Stimulated activated CD4-positive, alpha-beta T cell treated with anti-CD3 and anti-CD28 coated beads, Interleukin-4, amount 100 ng/mL, for 48 hours (primary cell): ENCODE measurements around the gene SDSL.
A peak's percentile ranks its signal among the peaks of the same experiment; 100 is the strongest.

Source experiments
- DNase-seq, 2 donors: peaks; one replicate each; pipeline ENCODE4 v3.0.0-alpha.2; 2020; ENCODE audit warnings: low read depth in 2 of 2

The SDSL gene

GRCh38 chr12:113420996-113421595, 1.1 kb upstream of the SDSL start:
- DNase-seq: no peak

DNA sequence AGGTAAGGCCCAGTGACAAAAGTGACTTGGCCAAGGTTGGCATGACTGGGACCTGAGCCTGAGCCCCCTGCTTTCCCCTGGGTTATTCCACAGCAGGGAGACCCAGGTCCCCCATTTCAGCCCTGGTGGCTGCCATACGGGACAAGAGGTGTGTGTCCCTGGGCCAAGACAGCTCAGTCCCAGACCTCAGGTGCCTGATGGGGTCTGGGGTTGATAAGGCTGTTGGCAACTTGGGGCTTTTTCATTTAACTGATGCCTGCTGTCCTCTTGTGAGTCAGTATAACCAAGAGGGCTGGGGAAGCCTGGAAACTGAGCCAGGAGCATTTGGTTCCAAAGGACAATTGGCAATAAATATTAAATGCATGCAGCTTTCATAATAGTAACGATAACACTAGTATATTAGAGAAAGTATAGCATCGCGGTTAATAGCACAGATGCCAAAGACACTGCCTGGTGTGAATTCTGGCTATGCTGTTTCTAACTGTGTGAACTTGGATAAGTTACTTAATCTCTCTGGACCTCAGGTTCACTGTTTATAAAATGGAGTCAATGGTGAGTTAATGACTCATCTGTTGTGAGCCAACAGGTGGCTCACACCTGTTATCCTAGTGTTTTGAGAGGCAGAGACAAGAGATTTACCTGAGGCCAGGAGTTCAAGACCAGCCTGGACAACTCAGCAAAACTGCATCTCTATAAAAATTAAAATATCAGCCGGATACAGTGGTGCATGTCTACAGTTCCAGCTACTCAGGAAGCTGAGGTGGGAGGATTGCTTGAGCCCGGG, 898 bp downstream of the SDSL start:
- no peak for DNase-seq

DNA sequence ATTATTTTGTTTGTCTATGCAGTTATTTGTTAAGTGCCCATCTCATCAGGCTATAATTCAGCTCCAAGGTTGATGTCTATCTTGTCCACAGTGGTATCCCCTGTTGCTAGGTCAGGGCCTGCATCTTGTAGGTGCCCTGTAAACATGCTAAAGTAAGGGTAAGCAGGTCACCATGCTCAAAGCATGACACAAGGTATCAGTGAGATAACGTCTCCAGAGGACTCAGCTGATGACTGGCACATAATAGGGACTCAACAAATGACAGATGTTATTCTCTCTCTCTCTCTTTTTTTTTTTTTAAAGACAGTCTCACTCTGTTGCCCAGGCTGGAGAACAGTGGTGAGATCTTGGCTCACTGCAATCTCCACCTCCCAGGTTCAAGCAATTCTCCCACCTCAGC, 2.3 kb downstream of the SDSL start:
- no peak for DNase-seq

GRCh38 chr12:113424915-113425823, 3.0 kb downstream of the SDSL start:
- DNase-seq: peak; percentile 30 to 64

DNA sequence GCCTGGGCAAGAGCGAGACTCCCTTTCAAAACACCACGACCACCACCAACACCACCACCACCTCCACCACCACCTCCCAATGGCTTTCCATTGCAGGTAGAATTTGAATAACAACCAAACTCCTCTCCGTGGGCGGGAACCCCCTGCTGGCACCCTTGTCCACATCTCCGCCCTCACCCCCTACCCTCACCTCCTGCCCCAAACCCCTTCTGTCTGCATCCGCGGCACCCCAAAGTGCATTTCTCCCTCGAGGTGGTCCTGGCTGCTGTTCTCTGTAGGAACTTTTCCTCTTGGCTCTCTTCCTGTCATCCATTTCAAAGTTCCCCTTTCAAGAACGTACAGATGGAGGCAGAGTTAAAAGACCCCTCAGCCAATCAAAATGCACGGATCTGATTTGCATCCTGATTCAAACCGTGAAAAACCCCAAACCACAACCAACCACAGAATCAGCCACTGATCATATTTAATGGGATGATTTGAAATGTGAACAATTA, 3.8 kb downstream of the SDSL start:
- no peak for DNase-seq

- DNase-seq: no peak
Observed at GRCh38 chr12:113427882-113428281, 5.7 kb downstream of the SDSL start.

DNA sequence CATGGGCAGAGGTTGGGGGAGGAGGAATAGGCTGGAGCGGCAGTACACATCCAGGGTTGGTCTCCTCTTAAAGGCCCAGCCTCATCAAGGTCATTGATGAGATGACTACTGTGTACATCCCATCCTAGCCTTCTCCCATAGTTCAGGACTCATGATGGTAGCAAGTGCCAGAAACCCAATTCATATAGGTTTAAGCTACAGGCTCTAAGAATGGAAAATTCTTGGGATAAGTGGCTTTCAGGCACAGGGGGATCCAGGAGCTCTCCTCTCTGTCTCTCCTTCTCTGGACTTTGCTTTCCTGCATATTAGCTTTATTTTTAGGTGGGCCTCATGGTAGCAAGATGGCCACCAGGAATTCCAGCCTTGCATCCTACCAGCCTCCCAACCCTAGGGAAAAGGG, 6.3 kb downstream of the SDSL start:
- no peak for DNase-seq

DNA sequence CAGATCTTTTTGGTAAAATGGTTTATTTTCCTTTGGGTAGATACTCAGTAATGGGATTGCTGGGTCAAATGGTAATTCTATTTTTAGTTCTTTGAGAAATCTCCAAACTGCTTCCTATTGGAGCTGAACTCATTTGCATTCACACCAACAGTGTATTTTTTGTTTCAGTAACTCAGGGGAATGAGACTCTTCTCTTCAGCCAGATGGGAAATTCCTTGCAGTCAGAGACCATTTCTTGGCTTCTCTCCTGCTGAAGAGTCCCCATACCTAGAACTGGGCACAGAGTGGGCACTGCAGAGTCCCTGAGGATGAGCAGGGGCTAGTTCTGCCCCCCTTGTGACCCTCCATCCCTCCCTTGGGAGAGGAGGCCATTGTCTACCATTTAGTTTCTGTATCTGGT, 10.8 kb downstream of the SDSL start:
- DNase-seq: no peak

- DNase-seq: no peak
Observed at GRCh38 chr12:113435367-113435766, 13.2 kb downstream of the SDSL start.

DNA sequence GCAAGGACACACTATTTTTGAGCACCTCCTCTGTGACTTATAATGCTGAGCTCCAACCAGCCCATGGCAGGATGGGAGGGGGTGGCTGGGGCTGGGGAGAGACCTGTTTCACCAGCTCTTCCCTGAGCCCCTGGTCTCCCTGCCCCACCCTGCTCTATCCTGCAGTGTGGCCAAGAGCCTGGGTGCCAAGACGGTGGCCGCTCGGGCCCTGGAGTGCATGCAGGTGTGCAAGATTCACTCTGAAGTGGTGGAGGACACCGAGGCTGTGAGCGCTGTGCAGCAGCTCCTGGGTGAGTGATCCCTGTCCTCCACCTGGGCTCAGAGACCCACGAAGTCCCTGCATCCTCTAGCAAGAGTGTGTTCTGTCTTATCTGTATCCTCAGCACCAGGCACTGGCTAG, 14.4 kb downstream of the SDSL start:
- no peak for DNase-seq

GRCh38 chr12:113436993-113437728, 15.0 kb downstream of the SDSL start:
- no peak for DNase-seq

- no peak for DNase-seq
Observed at GRCh38 chr12:113437729-113438100, 15.5 kb downstream of the SDSL start.

- DNase-seq: no peak
Observed at GRCh38 chr12:113438523-113439300, 16.5 kb downstream of the SDSL start.

GRCh38 chr12:113439301-113439597, 17.1 kb downstream of the SDSL start:
- DNase-seq: no peak

DNA sequence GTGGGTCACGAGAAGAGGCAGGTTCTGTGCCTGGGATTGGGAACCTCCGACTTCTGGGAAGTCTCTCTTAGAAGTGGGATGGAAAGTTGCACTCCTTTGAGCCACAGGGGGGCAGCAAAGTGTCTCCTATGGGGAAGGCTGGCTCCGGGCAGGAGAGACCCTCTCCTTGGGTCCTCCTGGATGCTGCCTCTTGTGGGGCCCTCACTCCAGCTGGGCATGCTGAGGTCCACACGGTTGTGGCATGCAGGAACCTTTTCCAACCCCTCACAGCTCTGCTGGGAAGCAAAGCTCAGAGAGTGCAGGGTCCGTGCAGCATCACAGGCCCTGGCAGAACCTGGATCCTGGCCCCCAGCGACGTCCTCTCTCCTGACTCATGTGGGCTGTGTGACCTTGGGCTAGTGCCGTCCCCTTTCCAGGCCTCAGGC, 17.4 kb downstream of the SDSL start:
- no peak for DNase-seq

DNA sequence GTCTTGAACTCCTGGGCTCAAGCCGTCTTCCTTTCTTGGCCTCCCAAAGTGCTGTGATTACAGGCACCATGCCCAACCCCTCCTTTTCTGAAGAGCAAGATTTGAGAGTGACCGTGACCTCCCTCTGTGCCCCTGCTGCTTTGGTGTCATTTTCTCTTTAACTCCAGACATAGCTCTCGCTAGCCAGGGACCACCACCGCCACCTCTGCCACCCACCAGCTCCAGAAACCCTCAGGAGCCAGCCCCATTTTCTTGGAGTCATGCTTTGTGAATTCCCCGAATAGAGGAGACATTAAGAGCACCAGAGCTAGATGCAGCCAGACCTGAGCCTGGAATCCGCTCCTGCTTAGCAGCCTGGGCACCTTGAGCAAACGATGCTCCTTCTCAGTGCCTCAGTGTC, 18.2 kb downstream of the SDSL start:
- DNase-seq: no peak

GRCh38 chr12:113440947-113441782, 19.0 kb downstream of the SDSL start:
- no peak for DNase-seq

- no peak for DNase-seq
Observed at GRCh38 chr12:113443030-113443539, 20.9 kb downstream of the SDSL start.

DNA sequence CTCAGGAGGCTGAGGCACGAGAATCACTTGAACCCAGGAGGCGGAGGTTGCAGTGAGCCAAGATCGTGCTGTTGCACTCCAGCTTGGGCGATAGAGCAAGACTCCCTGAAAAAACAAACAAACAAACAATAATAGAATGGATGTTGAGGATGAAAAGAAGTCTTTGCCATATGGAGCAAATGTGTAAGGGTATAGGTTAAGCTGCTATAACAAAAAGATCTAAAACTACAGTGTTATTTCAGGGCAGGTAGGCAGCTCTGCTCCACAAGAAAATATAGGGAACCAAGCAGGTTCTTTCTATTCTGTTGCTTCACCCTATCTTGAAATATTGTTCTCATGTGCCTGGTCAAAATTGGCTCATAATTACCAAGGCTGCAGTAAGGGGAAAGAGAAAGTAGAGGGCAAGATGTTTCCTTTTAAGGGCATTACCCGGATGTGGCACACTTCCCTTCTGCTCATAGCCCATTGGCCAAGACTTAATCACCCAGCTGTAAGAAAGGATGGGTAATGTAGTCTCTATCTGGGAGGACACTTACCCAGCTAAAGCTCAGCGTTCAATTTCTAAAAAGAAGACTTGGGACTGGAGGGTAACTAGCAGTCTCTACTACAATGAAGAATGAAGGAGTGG, 23.5 kb downstream of the SDSL start:
- DNase-seq: no peak

DNA sequence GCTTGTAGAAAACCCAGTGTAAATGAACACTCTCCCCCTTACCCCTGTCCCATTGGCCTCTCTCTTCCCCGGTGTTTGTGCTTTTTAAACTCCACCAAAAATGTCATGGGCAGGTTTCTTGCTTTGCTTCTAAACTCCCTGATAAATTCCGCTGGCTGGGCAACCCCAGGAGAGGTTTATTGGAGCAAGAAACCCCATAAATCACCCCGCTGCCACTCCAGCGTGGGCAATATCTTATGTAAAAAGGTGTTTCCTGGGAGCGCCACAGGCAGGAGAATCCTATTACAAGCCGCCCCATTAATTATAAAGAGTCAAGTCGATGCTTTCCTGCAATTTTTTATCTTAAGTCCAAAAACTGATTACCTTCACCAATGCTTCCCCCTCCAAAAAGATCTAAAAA, 26.7 kb downstream of the SDSL start:
- no peak for DNase-seq
